Stimulated activated CD8-positive, alpha-beta memory T cell treated with anti-CD3 and anti-CD28 coated beads, Interleukin-2, amount 100 ng/mL, for 48 hours (primary cell): Measurements from ENCODE around the gene ANKFY1.
A peak's percentile ranks its signal among the peaks of the same experiment; 100 is the strongest.
"Not testable (repeated sequence)": the region's sequence is repeated elsewhere in the genome, so short reads cannot be mapped to it uniquely, and the experiment has no call there.

Experiments
- DNase-seq, 2 donors: peaks; one replicate each; pipeline ENCODE4 v3.0.0-alpha.2; 2020; ENCODE audit warnings: low read depth in 2 of 2

Gene ANKFY1

GRCh38 chr17:4256952-4257351, 6.8 kb downstream of the ANKFY1 start:
- DNase-seq, result no peak

- not testable (repeated sequence) for DNase-seq
Observed at GRCh38 chr17:4255271-4255670, 8.5 kb downstream of the ANKFY1 start.

GRCh38 chr17:4250887-4251286, 12.9 kb downstream of the ANKFY1 start:
- DNase-seq, result no peak

GRCh38 chr17:4249452-4250029, 14.2 kb downstream of the ANKFY1 start:
- DNase-seq, result no peak

GRCh38 chr17:4248504-4249277, 15.1 kb downstream of the ANKFY1 start:
- DNase-seq, result no peak

- DNase-seq, result peak in 1 of 2 donors; percentile 10
Observed at GRCh38 chr17:4247971-4248388, 15.8 kb downstream of the ANKFY1 start.

- DNase-seq, result no peak
Observed at GRCh38 chr17:4247361-4247970, 16.3 kb downstream of the ANKFY1 start.

- no peak for DNase-seq
Observed at GRCh38 chr17:4246674-4247073, 17.1 kb downstream of the ANKFY1 start.

- no peak for DNase-seq
Observed at GRCh38 chr17:4241535-4241934, 22.2 kb downstream of the ANKFY1 start.

GRCh38 chr17:4236456-4236855, 27.3 kb downstream of the ANKFY1 start:
- no peak for DNase-seq

- no peak for DNase-seq
Observed at GRCh38 chr17:4235372-4236279, 28.2 kb downstream of the ANKFY1 start.

GRCh38 chr17:4234401-4234800, 29.4 kb downstream of the ANKFY1 start:
- DNase-seq, result no peak

GRCh38 chr17:4233668-4234258, 30.0 kb downstream of the ANKFY1 start:
- DNase-seq, result no peak

GRCh38 chr17:4232168-4232813, 31.5 kb downstream of the ANKFY1 start:
- DNase-seq, result no peak

GRCh38 chr17:4229627-4230541, 33.9 kb downstream of the ANKFY1 start:
- no peak for DNase-seq

GRCh38 chr17:4221899-4222659, 41.7 kb downstream of the ANKFY1 start:
- no peak for DNase-seq

GRCh38 chr17:4221163-4221562, 42.6 kb downstream of the ANKFY1 start:
- DNase-seq, result no peak

- no peak for DNase-seq
Observed at GRCh38 chr17:4220655-4221054, 43.1 kb downstream of the ANKFY1 start.

GRCh38 chr17:4219241-4219640, 44.5 kb downstream of the ANKFY1 start:
- no peak for DNase-seq
